Ishikawa (cell line): ENCODE measurements around the gene RPTOR.

Experiments used
- CEBPB ChIP-seq: IDR thresholded peaks from 2 replicates; pipeline ENCODE4 v1.6.1; 2012
- CREB1 ChIP-seq: IDR thresholded peaks from 2 replicates; pipeline ENCODE4 v1.6.1; 2012; ENCODE audit warnings: low read depth
- EGR1 ChIP-seq: IDR thresholded peaks from 2 replicates; pipeline ENCODE4 v1.6.1; 2012
- EP300 ChIP-seq: IDR thresholded peaks from 2 replicates; pipeline ENCODE4 v1.6.1; 2012; ENCODE audit warnings: borderline replicate concordance
- FOXM1 ChIP-seq: IDR thresholded peaks from 2 replicates; pipeline ENCODE4 v1.6.1; 2012; ENCODE audit warnings: low read depth, borderline replicate concordance
- MAX ChIP-seq: IDR thresholded peaks from 2 replicates; pipeline ENCODE4 v1.6.1; 2012
- NFIC ChIP-seq: IDR thresholded peaks from 2 replicates; pipeline ENCODE4 v1.6.1; 2012
- RAD21 ChIP-seq: IDR thresholded peaks from 2 replicates; pipeline ENCODE4 v1.6.1; 2012; ENCODE audit warnings: low read depth
- REST ChIP-seq: IDR thresholded peaks from 2 replicates; pipeline ENCODE4 v1.6.1; 2012; ENCODE audit warnings: low read depth, mild to moderate bottlenecking
- TAF1 ChIP-seq: IDR thresholded peaks from 2 replicates; pipeline ENCODE4 v1.6.1; 2012; ENCODE audit warnings: low read depth, mild to moderate bottlenecking
- TCF12 ChIP-seq: IDR thresholded peaks from 2 replicates; pipeline ENCODE4 v1.6.1; 2012; ENCODE audit warnings: low read depth
- TEAD4 ChIP-seq: IDR thresholded peaks from 2 replicates; pipeline ENCODE4 v1.6.1; 2012
- YY1 ChIP-seq: IDR thresholded peaks from 2 replicates; pipeline ENCODE4 v1.6.1; 2012; ENCODE audit warnings: low read depth
- ZBTB7A ChIP-seq: IDR thresholded peaks from 2 replicates; pipeline ENCODE4 v1.6.1; 2012; ENCODE audit warnings: low read depth
- TF ChIP-seq, protein P1 (sequence below): IDR thresholded peaks from 2 replicates; pipeline ENCODE4 v1.6.1; 2012

The RPTOR gene

GRCh38 chr17:80909635-80910034, 365.0 kb downstream of the RPTOR start:
- TF ChIP-seq YY1 (no peak), CEBPB (no peak), TCF12 (no peak), RAD21 (no peak), EP300 (no peak), MAX (no peak), ZBTB7A (no peak), TEAD4 (no peak), FOXM1 (no peak), NFIC (no peak), TAF1 (no peak), CREB1 (no peak), REST (no peak), EGR1 (no peak)
- TF ChIP-seq, protein P1, sequence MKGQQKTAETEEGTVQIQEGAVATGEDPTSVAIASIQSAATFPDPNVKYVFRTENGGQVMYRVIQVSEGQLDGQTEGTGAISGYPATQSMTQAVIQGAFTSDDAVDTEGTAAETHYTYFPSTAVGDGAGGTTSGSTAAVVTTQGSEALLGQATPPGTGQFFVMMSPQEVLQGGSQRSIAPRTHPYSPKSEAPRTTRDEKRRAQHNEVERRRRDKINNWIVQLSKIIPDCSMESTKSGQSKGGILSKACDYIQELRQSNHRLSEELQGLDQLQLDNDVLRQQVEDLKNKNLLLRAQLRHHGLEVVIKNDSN, result no peak

DNA sequence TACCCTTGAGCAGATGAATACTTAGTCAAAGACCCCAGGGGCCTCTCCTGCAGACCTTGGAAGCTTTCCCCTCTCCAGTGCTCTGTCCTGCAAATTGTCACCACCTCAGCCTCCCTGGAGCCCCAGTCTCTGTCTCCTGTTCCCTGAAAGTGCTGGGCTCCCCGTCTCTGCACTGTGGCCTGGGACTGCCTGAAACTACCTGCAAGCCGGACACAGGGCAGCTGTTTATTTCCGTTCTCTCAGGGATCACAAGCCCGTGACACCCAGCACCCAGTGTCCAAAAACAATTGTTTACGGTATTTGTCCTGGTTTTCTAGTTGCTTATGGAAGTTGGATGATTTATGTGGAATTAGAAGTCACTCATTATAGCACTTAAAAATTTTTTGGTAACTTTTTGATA, 365.4 kb downstream of the RPTOR start:
- TF ChIP-seq EP300 (no peak), EGR1 (no peak), TEAD4 (no peak), ZBTB7A (no peak), CEBPB (no peak), TCF12 (no peak), NFIC (no peak), MAX (no peak), CREB1 (no peak), YY1 (no peak), FOXM1 (no peak), REST (no peak), RAD21 (no peak), TAF1 (no peak)
- TF ChIP-seq, protein P1, result no peak

DNA sequence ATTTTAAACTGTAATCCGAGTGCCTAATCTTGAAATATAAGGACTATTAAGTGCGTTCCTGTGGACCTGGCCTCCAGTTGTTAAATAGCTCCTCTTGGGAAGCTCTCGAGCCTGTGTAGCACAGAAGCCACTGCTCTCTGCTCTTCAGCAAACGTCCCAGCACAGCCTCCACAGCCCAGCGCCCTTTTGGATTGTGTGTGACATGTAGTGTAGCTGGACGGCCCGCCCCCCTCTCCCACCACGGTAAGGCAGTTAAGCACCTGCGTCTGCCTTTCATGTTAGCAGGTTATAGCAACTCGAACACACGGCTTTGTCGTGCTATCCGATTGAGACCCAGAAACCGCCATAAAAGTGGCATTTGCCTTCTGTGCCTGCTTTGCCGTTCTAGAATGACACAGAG, 367.8 kb downstream of the RPTOR start:
- TF ChIP-seq FOXM1, result no peak
- TF ChIP-seq CEBPB, result no peak
- no peak for TF ChIP-seq NFIC
- no peak for TF ChIP-seq YY1
- TF ChIP-seq ZBTB7A, result no peak
- no peak for TF ChIP-seq TCF12
- no peak for TF ChIP-seq EGR1
- no peak for TF ChIP-seq TEAD4
- no peak for TF ChIP-seq RAD21
- no peak for TF ChIP-seq REST
- no peak for TF ChIP-seq MAX
- no peak for TF ChIP-seq EP300
- TF ChIP-seq TAF1, result no peak
- TF ChIP-seq, protein P1, result no peak
- no peak for TF ChIP-seq CREB1
